ENCODE measurements around the gene RBMS2. TPM values are rescaled to one million over a fixed set of nuclear protein-coding genes. Genes with fewer than 3 reads are reported as not detected.

The RBMS2 gene
- total and polyA plus RNA-seq, 10 of the 15 experiments (the other 5 are each of a cell fraction or from before 2014, with no cell fraction given): 0.56 to 7.1 (median 2.4) TPM

GRCh38 chr12:56542164-56542563 lies 20.5 kb downstream of the RBMS2 start:
- DNase-seq (ENCODE audit: low read depth, low spot score): no peak
- ChIA-PET RAD21 (ENCODE audit: unreplicated experiment) (no interaction called here), POLR2A (no interaction called here), SMC1A (ENCODE audit: uncharacterized antibody, unreplicated experiment) (interaction anchor here (0.9 to 1.6 kb wide), 2 partner anchors 21 to 30 kb away, joined by 3 to 4 read pairs; no protein-coding TSS in a partner anchor), CTCF (interaction anchor here (1.2 to 1.3 kb wide), 2 partner anchors 26 to 28 kb away, joined by 3 to 7 read pairs; no protein-coding TSS in a partner anchor)
- Histone ChIP-seq H2AFZ (ENCODE audit: control insufficient read depth, low read depth, low read length) (no peak overlapping the region), H3K36me3 (ENCODE audit: control insufficient read depth in 2 of 2, insufficient read depth in 2 of 2, low read length in 1 of 2) (no peaks in the 10 kb centered on the region), H3K9ac (ENCODE audit: control insufficient read depth, insufficient read depth, low read length) (no peak overlapping the region), H3K9me3 (replicated peaks; ENCODE audit: control insufficient read depth, insufficient read depth, low read length) (no peaks in the 10 kb centered on the region), H3K27me3 (replicated peaks in 1 of 2; ENCODE audit: control insufficient read depth in 2 of 2, insufficient read depth in 2 of 2, low read length in 1 of 2) (no peaks in the 10 kb centered on the region), H4K20me1 (ENCODE audit: control insufficient read depth, insufficient read depth) (no peaks in the 10 kb centered on the region), H3K79me2 (ENCODE audit: control insufficient read depth, insufficient read depth, low read length) (no peaks in the 10 kb centered on the region), H3K4me3 (no peak overlapping the region), H3K4me1 (ENCODE audit: control insufficient read depth, insufficient read depth, low read length) (no peaks in the 10 kb centered on the region), H3K27ac (ENCODE audit: control insufficient read depth, insufficient read depth) (no peak overlapping the region), H3K4me2 (ENCODE audit: control insufficient read depth, insufficient read depth) (no peak overlapping the region)
- ATAC-seq: no peak
- FAIRE-seq: no peak
- intact Hi-C loops (cut with micrococcal nuclease; ENCODE audit: unreplicated experiment) (no loop called here), in situ Hi-C loops (cut with MboI) (no loop called here)
- TF ChIP-seq EED (IDR thresholded peaks at IDR 0.05; ENCODE audit: low read depth) (no peak), CREM (IDR thresholded peaks at IDR 0.05; ENCODE audit: low read depth) (no peak), NR2C1 (IDR thresholded peaks at IDR 0.05) (no peak), CREB1 (IDR thresholded peaks at IDR 0.05; ENCODE audit: low read depth) (no peak)
- 41% methylated on average over 4 of the region's 4 CpGs for WGBS (ENCODE audit: insufficient coverage, insufficient replicate concordance, low lambda C conversion rate, missing lambda C conversion rate)
- BruUV-seq (replicated peaks): no TSS peak

DNA sequence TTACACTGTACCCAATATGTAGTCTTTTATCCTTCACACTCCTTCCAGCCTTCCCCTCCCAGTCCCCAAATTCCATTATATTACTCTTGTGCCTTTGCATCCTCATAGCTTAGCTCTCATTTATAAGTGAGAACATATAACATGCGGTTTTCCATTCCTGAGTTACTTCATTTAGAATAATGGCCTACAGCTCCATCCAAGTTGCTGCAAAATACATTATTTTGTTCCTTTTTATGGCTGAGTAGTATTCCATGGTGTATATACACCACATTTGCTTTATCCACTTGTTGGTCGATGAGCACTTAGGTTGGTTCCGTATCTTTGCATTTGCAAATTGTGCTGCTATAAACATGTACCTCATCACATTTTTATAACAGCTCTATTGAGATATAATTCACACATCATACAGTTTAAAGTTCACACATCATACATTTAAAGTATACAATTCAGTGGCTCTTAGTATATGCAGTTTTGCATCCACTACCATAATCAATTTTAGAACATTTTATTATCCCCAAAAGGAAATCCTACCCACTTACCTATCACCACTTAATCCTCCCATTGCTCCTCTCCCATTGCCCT lies 23.5 kb downstream of the RBMS2 start:
- H3K79me2 ChIP-seq (ENCODE audit: control insufficient read depth, insufficient read depth, low read length): no peaks in the 10 kb centered on the region
- H3K4me1 ChIP-seq (ENCODE audit: control insufficient read depth, insufficient read depth, low read length): no peaks in the 10 kb centered on the region
- H3K4me3 ChIP-seq: no peak overlapping the region
- ChIA-PET SMC1A (ENCODE audit: uncharacterized antibody, unreplicated experiment) (interaction anchor here (0.6 to 1.8 kb wide), 3 partner anchors 12 to 14 kb away, joined by 3 to 5 read pairs (median 4); no protein-coding TSS in a partner anchor), RAD21 (ENCODE audit: unreplicated experiment) (no interaction called here), CTCF (interaction anchor here (1.1 to 1.2 kb wide), 2 partner anchors 28 to 81 kb away, joined by 3 to 4 read pairs; no protein-coding TSS in a partner anchor), POLR2A (interaction anchor here (0.5 kb wide), 1 partner anchor 583 kb away, joined by 4 read pairs; no protein-coding TSS in a partner anchor)
- no peak overlapping the region for H3K27ac ChIP-seq (ENCODE audit: control insufficient read depth, insufficient read depth)
- no peaks in the 10 kb centered on the region for H3K27me3 ChIP-seq (replicated peaks in 1 of 2; ENCODE audit: control insufficient read depth in 2 of 2, insufficient read depth in 2 of 2, low read length in 1 of 2)
- ATAC-seq: no peak
- no TSS peak for BruUV-seq (replicated peaks)
- no peak overlapping the region for H3K4me2 ChIP-seq (ENCODE audit: control insufficient read depth, insufficient read depth)
- no peak overlapping the region for H2AFZ ChIP-seq (ENCODE audit: control insufficient read depth, low read depth, low read length)
- in situ Hi-C loops (cut with MboI) (no loop called here), intact Hi-C loops (cut with micrococcal nuclease; ENCODE audit: unreplicated experiment) (no loop called here)
- DNase-seq (ENCODE audit: low read depth, low spot score): no peak
- FAIRE-seq: no peak
- no peaks in the 10 kb centered on the region for H3K36me3 ChIP-seq (ENCODE audit: control insufficient read depth in 2 of 2, insufficient read depth in 2 of 2, low read length in 1 of 2)
- no peaks in the 10 kb centered on the region for H4K20me1 ChIP-seq (ENCODE audit: control insufficient read depth, insufficient read depth)
- WGBS (ENCODE audit: insufficient coverage, insufficient replicate concordance, low lambda C conversion rate, missing lambda C conversion rate): 77% methylated on average over 3 of the region's 3 CpGs
- no peak overlapping the region for H3K9ac ChIP-seq (ENCODE audit: control insufficient read depth, insufficient read depth, low read length)
- H3K9me3 ChIP-seq (replicated peaks; ENCODE audit: control insufficient read depth, insufficient read depth, low read length): no peaks in the 10 kb centered on the region
- TF ChIP-seq EED (IDR thresholded peaks at IDR 0.05; ENCODE audit: low read depth): no peak
- TF ChIP-seq IRF4 (IDR thresholded peaks at IDR 0.05; ENCODE audit: low read depth, low read length): no peak
- TF ChIP-seq, protein P1, sequence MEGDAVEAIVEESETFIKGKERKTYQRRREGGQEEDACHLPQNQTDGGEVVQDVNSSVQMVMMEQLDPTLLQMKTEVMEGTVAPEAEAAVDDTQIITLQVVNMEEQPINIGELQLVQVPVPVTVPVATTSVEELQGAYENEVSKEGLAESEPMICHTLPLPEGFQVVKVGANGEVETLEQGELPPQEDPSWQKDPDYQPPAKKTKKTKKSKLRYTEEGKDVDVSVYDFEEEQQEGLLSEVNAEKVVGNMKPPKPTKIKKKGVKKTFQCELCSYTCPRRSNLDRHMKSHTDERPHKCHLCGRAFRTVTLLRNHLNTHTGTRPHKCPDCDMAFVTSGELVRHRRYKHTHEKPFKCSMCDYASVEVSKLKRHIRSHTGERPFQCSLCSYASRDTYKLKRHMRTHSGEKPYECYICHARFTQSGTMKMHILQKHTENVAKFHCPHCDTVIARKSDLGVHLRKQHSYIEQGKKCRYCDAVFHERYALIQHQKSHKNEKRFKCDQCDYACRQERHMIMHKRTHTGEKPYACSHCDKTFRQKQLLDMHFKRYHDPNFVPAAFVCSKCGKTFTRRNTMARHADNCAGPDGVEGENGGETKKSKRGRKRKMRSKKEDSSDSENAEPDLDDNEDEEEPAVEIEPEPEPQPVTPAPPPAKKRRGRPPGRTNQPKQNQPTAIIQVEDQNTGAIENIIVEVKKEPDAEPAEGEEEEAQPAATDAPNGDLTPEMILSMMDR (IDR thresholded peaks at IDR 0.05 in 2 of 3, conservative IDR thresholded peaks at IDR 0.05 in 1 of 3; ENCODE audit: control insufficient read depth in 2 of 3, extremely low read depth in 1 of 3, insufficient read depth in 1 of 3, low read depth in 3 of 3, low read length in 3 of 3): no peak
- TF ChIP-seq ZNF217 (IDR thresholded peaks at IDR 0.05): no peak
- TF ChIP-seq SMC3 (IDR thresholded peaks at IDR 0.05; ENCODE audit: borderline replicate concordance, low read length): no peak
- no peak for TF ChIP-seq ETV6 (conservative IDR thresholded peaks at IDR 0.05 in 1 of 2, IDR thresholded peaks at IDR 0.05 in 1 of 2; ENCODE audit: borderline replicate concordance in 1 of 2, low read depth in 1 of 2)
- TF ChIP-seq SPI1 (IDR thresholded peaks at IDR 0.05; ENCODE audit: borderline replicate concordance, insufficient read depth, low read depth, low read length): no peak
- TF ChIP-seq CHD2 (IDR thresholded peaks at IDR 0.05; ENCODE audit: borderline replicate concordance, low read depth, low read length): no peak
- no peak for TF ChIP-seq REST (IDR thresholded peaks at IDR 0.05; ENCODE audit: low read depth, low read length)
